Cardiac muscle cell (in vitro differentiated cells and primary cell): Measurements from ENCODE around the gene PSMD3. TPM values are rescaled to one million over a fixed set of nuclear protein-coding genes. Genes with fewer than 3 reads are reported as not detected.
A peak's percentile ranks its signal among the peaks of the same experiment; 100 is the strongest.

ENCODE experiments used
- DNase-seq, 2 donors: peaks; one replicate each; pipeline versions ENCODE4 v3.0.0 to v3.0.0-alpha.2; 2010 to 2017; ENCODE audit warnings: low read depth in 1 of 2, low spot score in 1 of 2
- H3K27ac ChIP-seq: fragments of 200-600 bp; sonication (generic); 2 replicates; pipeline ENCODE4 v1.5.1; 2016
- H3K27me3 ChIP-seq: fragments of 200-600 bp; sonication (generic); 2 replicates; pipeline ENCODE4 v1.6.0; 2016; ENCODE audit warnings: control low read depth
- H3K36me3 ChIP-seq: fragments of 200-600 bp; sonication (generic); 2 replicates; pipeline ENCODE4 v1.5.1; 2016; ENCODE audit warnings: control low read depth
- H3K4me1 ChIP-seq: fragments of 200-600 bp; sonication (generic); 2 replicates; pipeline ENCODE4 v1.8.1; 2017; ENCODE audit warnings: low read depth, mild to moderate bottlenecking, mixed run types
- H3K4me3 ChIP-seq: fragments of 200-600 bp; sonication (generic); 2 replicates; pipeline ENCODE4 v1.5.1; 2016; ENCODE audit warnings: mild to moderate bottlenecking
- H3K9me3 ChIP-seq: fragments of 200-600 bp; sonication (generic); 2 replicates; pipeline ENCODE4 v1.5.1; 2017; ENCODE audit warnings: low read depth, mild to moderate bottlenecking, control low read depth
- CTCF ChIP-seq: IDR thresholded peaks from 2 replicates; pipeline ENCODE4 v1.5.1; 2012; ENCODE audit warnings: low read depth, mild to moderate bottlenecking, low read length
- polyA plus RNA-seq: library from polyadenylated mRNA; unstranded; fragments of >200 nt; fragmentation: Nextera tagmentation; extraction: Ambion mirVana; gene quantifications from 2 replicates; pipeline ENCODE4 v1.2.1, GENCODE V29; 2016
- total RNA-seq: library from RNA; depleted of rRNA; stranded (reverse); fragments of >200 nt; gene quantifications from 2 replicates; pipeline ENCODE4 v1.2.3, GENCODE V29; 2016

The PSMD3 gene
- total and polyA plus RNA-seq, 2 experiments from 2014 or later = 139 to 154 TPM

- peak; percentile 82 for TF ChIP-seq CTCF
- DNase-seq = peak; percentile 67 to 76
- H3K27ac ChIP-seq = no peak overlapping the region
- no peak overlapping the region for H3K4me3 ChIP-seq
- H3K4me1 ChIP-seq = peaks cover 11% of the 10 kb centered on the region
- no peaks in the 10 kb centered on the region for H3K9me3 ChIP-seq
- no peaks in the 10 kb centered on the region for H3K27me3 ChIP-seq
- peaks cover 9% of the 10 kb centered on the region for H3K36me3 ChIP-seq
Observed at GRCh38 chr17:40035162-40035559, 54.6 kb downstream of the PSMD3 start.

- Histone ChIP-seq H3K27me3 (no peaks in the 10 kb centered on the region), H3K9me3 (no peaks in the 10 kb centered on the region), H3K27ac (peak overlapping the region; percentile 73), H3K4me1 (peaks cover 11% of the 10 kb centered on the region), H3K36me3 (peaks cover 3% of the 10 kb centered on the region), H3K4me3 (no peak overlapping the region)
- peak; percentile 76 to 89 for DNase-seq
- peak; percentile 86 for TF ChIP-seq CTCF
Observed at GRCh38 chr17:40038882-40039513, 58.4 kb downstream of the PSMD3 start.

DNA sequence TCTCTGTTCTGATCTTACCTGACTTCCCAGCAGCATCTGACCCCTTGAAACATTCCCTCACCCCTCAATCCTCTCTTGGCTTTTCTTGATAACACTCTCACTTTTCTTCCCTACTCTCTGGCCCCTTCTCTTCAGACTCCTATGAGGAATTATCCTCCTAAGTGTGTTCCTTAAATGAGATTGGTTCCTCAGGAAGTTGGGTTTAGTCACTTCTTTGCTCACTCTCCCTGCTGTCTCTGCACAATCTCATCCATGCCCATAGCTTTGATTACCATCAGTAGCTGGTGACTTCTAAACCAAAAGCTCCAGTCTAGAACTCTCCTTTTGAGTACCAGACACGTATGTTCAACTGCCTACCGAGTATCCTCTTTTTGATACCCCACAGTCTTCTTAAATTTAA, 60.6 kb downstream of the PSMD3 start:
- Histone ChIP-seq H3K27me3 (no peaks in the 10 kb centered on the region), H3K27ac (no peak overlapping the region)
- no peak for TF ChIP-seq CTCF

More for the DNA sequence above, 60.6 kb downstream of the PSMD3 start:
- no peaks in the 10 kb centered on the region for H3K36me3 ChIP-seq
- DNase-seq = no peak
- H3K4me1 ChIP-seq = peaks cover 11% of the 10 kb centered on the region
- no peaks in the 10 kb centered on the region for H3K9me3 ChIP-seq
- H3K4me3 ChIP-seq = no peak overlapping the region

Other genes with a start within 250 kb of the PSMD3 start
- 1.9 and 6.6 TPM in 2 replicates for gene GRB7, start 242.9 kb upstream of the PSMD3 start, total RNA-seq
- gene GRB7, start 242.9 kb upstream of the PSMD3 start, polyA plus RNA-seq = 1.8 and 5.6 TPM in 2 replicates
- 0.04 TPM in 1 of 2 replicates, not detected in the other for gene IKZF3, start 116.5 kb upstream of the PSMD3 start, total RNA-seq
- gene IKZF3, start 116.5 kb upstream of the PSMD3 start, polyA plus RNA-seq = 0.02 TPM in 1 of 2 replicates, not detected in the other
- gene ZPBP2, start 112.6 kb upstream of the PSMD3 start, total RNA-seq = not detected in 2 replicates
- gene ZPBP2, start 112.6 kb upstream of the PSMD3 start, polyA plus RNA-seq = not detected in 2 replicates
- gene GSDMB, start 62.2 kb upstream of the PSMD3 start, total RNA-seq = 12.6 and 17.3 TPM in 2 replicates
- 3.1 and 5.2 TPM in 2 replicates for gene GSDMB, start 62.2 kb upstream of the PSMD3 start, polyA plus RNA-seq
- gene ORMDL3, start 53.2 kb upstream of the PSMD3 start, total RNA-seq = 49.4 and 52.8 TPM in 2 replicates
- gene ORMDL3, start 53.2 kb upstream of the PSMD3 start, polyA plus RNA-seq = 21.9 and 24.3 TPM in 2 replicates
- not detected in 2 replicates for gene LRRC3C, start 53.1 kb upstream of the PSMD3 start, total RNA-seq
- not detected in 2 replicates for gene LRRC3C, start 53.1 kb upstream of the PSMD3 start, polyA plus RNA-seq
- gene GSDMA, start 17.8 kb upstream of the PSMD3 start, total RNA-seq = not detected in 2 replicates
- not detected in 2 replicates for gene GSDMA, start 17.8 kb upstream of the PSMD3 start, polyA plus RNA-seq
- gene CSF3, start 34.6 kb downstream of the PSMD3 start, total RNA-seq = not detected in 2 replicates
- not detected in 2 replicates for gene CSF3, start 34.6 kb downstream of the PSMD3 start, polyA plus RNA-seq
- gene MED24, start 73.6 kb downstream of the PSMD3 start, total RNA-seq = 116 and 125 TPM in 2 replicates
- gene MED24, start 73.6 kb downstream of the PSMD3 start, polyA plus RNA-seq = 102 and 121 TPM in 2 replicates
- 78.1 and 87.0 TPM in 2 replicates for gene THRA, start 82.2 kb downstream of the PSMD3 start, total RNA-seq
- 58.1 and 65.4 TPM in 2 replicates for gene THRA, start 82.2 kb downstream of the PSMD3 start, polyA plus RNA-seq
- gene NR1D1, start 119.8 kb downstream of the PSMD3 start, total RNA-seq = 1.2 and 3.7 TPM in 2 replicates
- gene NR1D1, start 119.8 kb downstream of the PSMD3 start, polyA plus RNA-seq = 1.7 and 4.2 TPM in 2 replicates
- gene MSL1, start 141.2 kb downstream of the PSMD3 start, total RNA-seq = 96.8 and 104 TPM in 2 replicates
- 27.3 and 33.2 TPM in 2 replicates for gene MSL1, start 141.2 kb downstream of the PSMD3 start, polyA plus RNA-seq
- gene CASC3, start 159.7 kb downstream of the PSMD3 start, total RNA-seq = 32.5 and 49.9 TPM in 2 replicates
- gene CASC3, start 159.7 kb downstream of the PSMD3 start, polyA plus RNA-seq = 54.6 and 95.1 TPM in 2 replicates
- 7.1 and 12.2 TPM in 2 replicates for gene RAPGEFL1, start 196.7 kb downstream of the PSMD3 start, total RNA-seq
- gene RAPGEFL1, start 196.7 kb downstream of the PSMD3 start, polyA plus RNA-seq = 10.1 and 10.6 TPM in 2 replicates
- gene WIPF2, start 238.5 kb downstream of the PSMD3 start, total RNA-seq = 7.1 and 9.5 TPM in 2 replicates
- gene WIPF2, start 238.5 kb downstream of the PSMD3 start, polyA plus RNA-seq = 20.0 and 21.8 TPM in 2 replicates